Omental fat pad (tissue), 4 donors: Measurements from ENCODE around the gene DOCK4. TPM values are rescaled to one million over a fixed set of nuclear protein-coding genes. Genes with fewer than 3 reads are reported as not detected.

Source experiments
- ATAC-seq: fragments of 150-250 bp; one replicate; pipeline ENCODE4 v1.9.1; 2016; ENCODE audit warnings: mild to moderate bottlenecking, moderate library complexity; ENCODE audit not compliant: low FRiP score
- DNase-seq: peaks from one replicate; pipeline ENCODE4 v3.0.0-alpha.2; 2019; ENCODE audit warnings: low spot score
- total RNA-seq, 4 donors: library from RNA; depleted of rRNA; stranded (reverse); fragments of >200 nt; gene quantifications; one replicate each; pipeline ENCODE4 v1.1.0, GENCODE V29; 2016
- TF ChIP-seq, protein P1 (sequence below), 3 donors: fragments of 450-650 bp; IDR thresholded peaks; one replicate each; pipeline ENCODE4 v1.5.1; 2016 to 2017; ENCODE audit warnings: antibody characterized with exemption in 3 of 3, mild to moderate bottlenecking in 3 of 3, moderate library complexity in 2 of 3

The DOCK4 gene
- total RNA-seq, 4 donors from 2014 or later = 47.5 to 86.9 (median 59.7) TPM

DNA sequence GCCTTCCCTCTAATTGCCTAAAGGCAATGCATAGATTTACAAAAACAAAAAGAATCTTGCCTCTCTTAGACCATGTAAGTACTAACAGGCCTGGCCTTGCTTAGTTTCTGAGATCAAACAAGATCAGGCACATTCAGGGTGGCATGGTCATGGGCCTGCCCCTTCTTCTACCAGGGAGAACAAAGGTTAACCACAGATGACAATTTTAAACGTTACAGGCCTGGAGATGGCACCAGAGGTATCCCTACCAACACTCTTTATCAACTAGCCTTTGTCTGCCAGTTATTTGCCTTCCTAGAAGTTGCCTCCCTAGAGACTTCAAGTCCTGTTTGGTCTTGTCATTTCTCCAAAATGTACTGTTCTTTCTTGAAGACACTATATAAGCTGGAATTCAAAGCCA is 252.6 kb downstream of the DOCK4 start:
- DNase-seq = no peak
- TF ChIP-seq, protein P1, sequence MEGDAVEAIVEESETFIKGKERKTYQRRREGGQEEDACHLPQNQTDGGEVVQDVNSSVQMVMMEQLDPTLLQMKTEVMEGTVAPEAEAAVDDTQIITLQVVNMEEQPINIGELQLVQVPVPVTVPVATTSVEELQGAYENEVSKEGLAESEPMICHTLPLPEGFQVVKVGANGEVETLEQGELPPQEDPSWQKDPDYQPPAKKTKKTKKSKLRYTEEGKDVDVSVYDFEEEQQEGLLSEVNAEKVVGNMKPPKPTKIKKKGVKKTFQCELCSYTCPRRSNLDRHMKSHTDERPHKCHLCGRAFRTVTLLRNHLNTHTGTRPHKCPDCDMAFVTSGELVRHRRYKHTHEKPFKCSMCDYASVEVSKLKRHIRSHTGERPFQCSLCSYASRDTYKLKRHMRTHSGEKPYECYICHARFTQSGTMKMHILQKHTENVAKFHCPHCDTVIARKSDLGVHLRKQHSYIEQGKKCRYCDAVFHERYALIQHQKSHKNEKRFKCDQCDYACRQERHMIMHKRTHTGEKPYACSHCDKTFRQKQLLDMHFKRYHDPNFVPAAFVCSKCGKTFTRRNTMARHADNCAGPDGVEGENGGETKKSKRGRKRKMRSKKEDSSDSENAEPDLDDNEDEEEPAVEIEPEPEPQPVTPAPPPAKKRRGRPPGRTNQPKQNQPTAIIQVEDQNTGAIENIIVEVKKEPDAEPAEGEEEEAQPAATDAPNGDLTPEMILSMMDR (IDR thresholded peaks at IDR 0.05) = no peak
- no peak for ATAC-seq

DNA sequence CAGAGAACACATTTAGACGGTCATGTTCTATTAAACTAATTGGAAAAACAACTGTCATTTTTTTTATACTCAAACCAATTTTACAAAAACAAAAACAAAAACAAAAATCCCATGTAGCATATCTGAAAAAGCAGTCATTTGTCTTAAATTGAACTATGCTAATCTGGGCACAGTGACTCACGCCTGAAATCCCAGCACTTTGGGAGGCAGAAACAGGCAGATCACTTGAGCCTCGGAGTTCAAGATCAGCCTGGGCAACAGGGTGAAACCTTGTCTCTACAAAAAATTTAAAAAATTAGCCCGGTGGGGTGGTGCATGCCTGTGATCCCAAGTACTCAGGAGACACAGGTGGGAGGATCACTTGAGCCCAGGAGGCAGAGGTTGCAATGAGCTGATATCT is 253.4 kb downstream of the DOCK4 start:
- DNase-seq = no peak
- no peak for ATAC-seq
- TF ChIP-seq, protein P1 (IDR thresholded peaks at IDR 0.05) = no peak

DNA sequence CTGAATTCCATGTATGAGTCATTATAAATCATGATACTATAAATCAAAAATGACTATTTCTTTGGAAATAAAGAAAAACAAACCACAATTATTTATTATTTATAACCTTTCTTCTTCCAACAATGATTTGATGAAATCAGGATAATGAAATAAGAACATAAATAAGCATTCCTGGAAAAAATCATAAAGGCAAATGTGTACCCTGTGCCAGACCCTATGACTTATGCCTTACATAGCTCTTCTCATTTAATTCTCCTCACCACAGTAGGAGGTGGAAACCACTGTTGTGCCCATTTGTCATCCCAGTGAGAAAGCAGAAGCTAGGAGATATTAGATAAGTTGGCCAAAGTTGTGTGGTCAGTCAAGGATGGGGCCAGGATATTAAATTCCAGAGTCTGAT is 255.1 kb downstream of the DOCK4 start:
- TF ChIP-seq, protein P1 (IDR thresholded peaks at IDR 0.05) = no peak
- DNase-seq (no peak), ATAC-seq (no peak)

DNA sequence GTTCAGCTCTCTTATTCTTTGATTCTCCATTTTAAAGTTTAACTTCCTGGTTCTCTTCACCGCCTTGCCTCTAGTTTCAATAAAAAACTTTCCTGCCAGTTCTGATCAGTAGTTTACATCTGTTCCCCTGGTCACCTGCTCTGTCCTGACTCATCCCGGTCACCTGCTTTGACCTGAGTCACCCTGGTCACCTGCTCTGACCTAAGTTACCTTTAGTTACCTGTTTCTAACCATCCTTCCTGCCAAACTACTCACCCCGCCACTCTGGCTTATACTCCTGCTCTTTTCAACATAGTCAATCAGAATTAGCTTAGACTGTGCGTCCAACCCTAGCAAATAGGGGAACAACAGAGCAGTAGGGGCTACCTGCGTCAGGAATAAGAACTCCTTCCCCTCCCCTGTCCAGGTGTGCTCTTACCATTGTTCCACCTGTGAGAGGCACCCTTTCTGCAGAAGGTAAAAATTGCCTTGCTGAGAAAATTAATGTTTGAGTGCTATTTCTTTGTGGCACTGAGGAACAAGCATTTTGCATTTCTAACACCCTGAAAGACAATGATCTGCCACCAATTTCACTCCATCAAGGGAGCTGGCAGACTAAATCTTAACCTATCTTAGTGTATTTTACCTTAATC is 263.6 kb downstream of the DOCK4 start:
- TF ChIP-seq, protein P1 (IDR thresholded peaks at IDR 0.05) = no peak
- ATAC-seq = no peak
- DNase-seq = no peak

DNA sequence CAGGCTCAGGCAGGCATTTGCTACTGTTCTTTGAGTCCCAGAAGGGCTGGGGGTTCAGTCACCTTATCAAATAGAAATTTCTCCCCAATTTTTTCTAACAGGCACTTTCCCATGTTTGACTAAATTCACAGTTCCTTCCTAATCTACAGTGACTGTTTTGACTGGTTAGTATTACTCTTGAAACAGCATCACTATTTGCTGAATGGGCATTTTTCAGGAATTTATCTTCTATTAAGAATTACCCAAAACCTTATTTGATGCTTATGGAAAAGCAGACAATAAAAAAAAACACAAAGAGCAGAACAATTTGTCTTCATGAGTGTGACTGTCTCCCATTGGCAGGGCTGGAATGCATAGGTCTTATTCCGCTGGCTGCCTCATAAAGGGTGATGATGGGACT is 269.0 kb downstream of the DOCK4 start:
- ATAC-seq (no peak), DNase-seq (no peak)
- TF ChIP-seq, protein P1 (IDR thresholded peaks at IDR 0.05) = no peak

DNA sequence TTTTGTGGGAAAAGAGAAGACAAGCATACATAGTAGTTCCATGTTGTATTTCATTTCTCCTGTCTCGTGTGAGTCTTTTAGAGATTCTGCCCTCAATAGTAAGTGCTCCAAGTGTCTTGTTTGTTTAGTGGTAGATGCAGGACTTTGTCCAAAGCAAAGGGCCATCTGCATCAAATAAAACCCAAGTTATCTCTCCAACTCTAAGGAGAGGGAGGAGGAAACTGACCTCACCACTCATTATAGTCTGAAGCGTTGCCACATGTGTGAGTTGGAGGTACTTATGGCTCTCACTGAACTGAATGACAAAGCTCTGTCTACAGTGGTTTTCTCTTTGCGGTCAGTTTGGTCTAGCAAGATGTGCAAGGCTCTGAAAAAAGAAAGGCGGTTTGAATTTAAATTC is 272.6 kb downstream of the DOCK4 start:
- DNase-seq = no peak
- TF ChIP-seq, protein P1 (IDR thresholded peaks at IDR 0.05) = no peak
- no peak for ATAC-seq

DNA sequence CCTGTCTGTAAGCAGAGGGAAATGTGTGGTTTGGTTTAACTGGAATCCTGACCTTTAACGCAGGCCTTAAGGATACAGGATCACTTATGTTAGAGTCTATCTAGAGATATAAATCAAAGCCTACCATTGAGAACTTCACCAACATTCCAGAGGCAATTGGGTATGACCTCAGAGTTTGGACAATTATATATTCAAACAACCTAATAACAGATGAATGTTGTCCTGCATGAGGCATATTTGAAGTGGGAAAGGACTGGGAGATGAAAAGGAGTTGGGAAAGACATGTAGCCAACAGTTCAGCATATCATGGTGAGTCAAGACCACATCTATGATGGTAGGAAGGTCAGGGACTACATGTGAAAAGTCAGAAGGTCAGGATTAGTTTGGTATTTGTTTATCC is 274.2 kb downstream of the DOCK4 start:
- ATAC-seq (no peak), DNase-seq (no peak)
- TF ChIP-seq, protein P1 (IDR thresholded peaks at IDR 0.05) = no peak
